Suprapubic skin (tissue), 4 donors: ENCODE results near the gene SMG6. TPM values are rescaled to one million over a fixed set of nuclear protein-coding genes. Genes with fewer than 3 reads are reported as not detected.

Source experiments
- DNase-seq, 2 donors: peaks; one replicate each; pipeline ENCODE4 v3.0.0-alpha.2; 2019; ENCODE audit warnings: low spot score in 2 of 2
- H3K27ac ChIP-seq: fragments of 200-600 bp; sonication (generic); one replicate; pipeline ENCODE4 v1.5.1; 2019
- H3K27me3 ChIP-seq: fragments of 200-600 bp; sonication (generic); one replicate; pipeline ENCODE4 v1.5.1; 2019
- H3K36me3 ChIP-seq: fragments of 200-600 bp; sonication (generic); one replicate; pipeline ENCODE4 v1.5.1; 2019
- H3K4me1 ChIP-seq: fragments of 200-600 bp; sonication (generic); one replicate; pipeline ENCODE4 v1.5.1; 2019
- H3K4me3 ChIP-seq: fragments of 200-600 bp; sonication (generic); one replicate; pipeline ENCODE4 v1.5.1; 2019; ENCODE audit warnings: mild to moderate bottlenecking
- H3K9me3 ChIP-seq: fragments of 200-600 bp; sonication (generic); one replicate; pipeline ENCODE4 v1.5.1; 2019
- CTCF ChIP-seq, 2 donors: fragments of 200-600 bp in 1 of 2; fragments of 450-650 bp in 1 of 2; sonication (generic) in 1 of 2; IDR thresholded peaks; one replicate each; pipeline ENCODE4 v1.5.1; 2016 to 2019; ENCODE audit warnings: antibody characterized with exemption in 2 of 2, mild to moderate bottlenecking in 1 of 2, moderate library complexity in 1 of 2
- EP300 ChIP-seq: sonication (generic); formaldehyde crosslinking; IDR thresholded peaks from one replicate; pipeline ENCODE4 v1.6.1; 2017; ENCODE audit warnings: antibody characterized with exemption
- POLR2A ChIP-seq, 2 donors: fragments of 450-650 bp; IDR thresholded peaks; one replicate each; pipeline ENCODE4 v1.6.1; 2017; ENCODE audit warnings: antibody characterized with exemption in 2 of 2, mild to moderate bottlenecking in 2 of 2, moderate library complexity in 2 of 2
- POLR2AphosphoS5 ChIP-seq, 3 donors: sonication (generic); formaldehyde crosslinking; IDR thresholded peaks; one replicate each; pipeline ENCODE4 v1.6.1; 2017; ENCODE audit warnings: antibody characterized with exemption in 3 of 3
- WGBS: methylation state at CpG from one replicate; pipeline ENCODE4 v1.1.5; 2018; 5-methylcytosine and 5-hydroxymethylcytosine counted together
- total RNA-seq, 4 donors: library from RNA; depleted of rRNA; stranded (reverse); fragments of >200 nt; gene quantifications; one replicate each; pipeline ENCODE4 v1.1.0, GENCODE V29; 2016

Gene SMG6
- total RNA-seq, 4 donors from 2014 or later = 29.6 to 58.6 (median 45.5) TPM

- Histone ChIP-seq H3K36me3 (peaks cover 48% of the 10 kb centered on the region), H3K4me3 (no peak overlapping the region), H3K27me3 (no peaks in the 10 kb centered on the region), H3K27ac (no peak overlapping the region), H3K9me3 (no peaks in the 10 kb centered on the region), H3K4me1 (no peaks in the 10 kb centered on the region)
- DNase-seq = no peak
- TF ChIP-seq POLR2A (IDR thresholded peaks at IDR 0.05) (no peak), EP300 (no peak), POLR2AphosphoS5 (IDR thresholded peaks at IDR 0.05) (no peak), CTCF (IDR thresholded peaks at IDR 0.05) (no peak)
- WGBS = 78% methylated on average over 1 of the region's 1 CpG
Measured at GRCh38 chr17:2275722-2276121, 27.9 kb downstream of the SMG6 start.

- Histone ChIP-seq H3K36me3 (peaks cover 39% of the 10 kb centered on the region), H3K27me3 (no peaks in the 10 kb centered on the region), H3K9me3 (no peaks in the 10 kb centered on the region), H3K27ac (no peak overlapping the region), H3K4me1 (no peaks in the 10 kb centered on the region), H3K4me3 (no peak overlapping the region)
- 90% methylated on average over 2 of the region's 2 CpGs for WGBS
- DNase-seq = no peak
- TF ChIP-seq POLR2AphosphoS5 (IDR thresholded peaks at IDR 0.05) (no peak), EP300 (no peak), CTCF (IDR thresholded peaks at IDR 0.05) (no peak), POLR2A (IDR thresholded peaks at IDR 0.05) (no peak)
Measured at GRCh38 chr17:2274414-2274813, 29.2 kb downstream of the SMG6 start.

- WGBS = 100% methylated on average over 2 of the region's 3 CpGs
- Histone ChIP-seq H3K36me3 (peaks cover 33% of the 10 kb centered on the region), H3K9me3 (no peaks in the 10 kb centered on the region), H3K27ac (no peak overlapping the region), H3K27me3 (no peaks in the 10 kb centered on the region), H3K4me3 (no peak overlapping the region), H3K4me1 (no peaks in the 10 kb centered on the region)
- no peak for DNase-seq
- TF ChIP-seq POLR2A (IDR thresholded peaks at IDR 0.05) (no peak), EP300 (no peak), POLR2AphosphoS5 (IDR thresholded peaks at IDR 0.05) (no peak), CTCF (IDR thresholded peaks at IDR 0.05) (no peak)
Measured at GRCh38 chr17:2271985-2272702, 31.4 kb downstream of the SMG6 start.

GRCh38 chr17:2267354-2267753, 36.2 kb downstream of the SMG6 start:
- Histone ChIP-seq H3K4me1 (peaks cover 20% of the 10 kb centered on the region), H3K27ac (no peak overlapping the region)

GRCh38 chr17:2266865-2267228, 36.7 kb downstream of the SMG6 start:
- Histone ChIP-seq H3K36me3 (peaks cover 8% of the 10 kb centered on the region), H3K4me3 (no peak overlapping the region), H3K27me3 (no peaks in the 10 kb centered on the region), H3K4me1 (peaks cover 25% of the 10 kb centered on the region), H3K9me3 (no peaks in the 10 kb centered on the region), H3K27ac (no peak overlapping the region)
- TF ChIP-seq EP300 (no peak), POLR2A (IDR thresholded peaks at IDR 0.05) (no peak), CTCF (IDR thresholded peaks at IDR 0.05) (no peak), POLR2AphosphoS5 (IDR thresholded peaks at IDR 0.05) (no peak)
- WGBS = 73% methylated on average over 3 of the region's 3 CpGs
- no peak for DNase-seq

More at GRCh38 chr17:2267354-2267753, 36.2 kb downstream of the SMG6 start:
- TF ChIP-seq POLR2AphosphoS5 (IDR thresholded peaks at IDR 0.05) = no peak
- no peak for TF ChIP-seq POLR2A (IDR thresholded peaks at IDR 0.05)
- TF ChIP-seq CTCF (IDR thresholded peaks at IDR 0.05) = no peak
- TF ChIP-seq EP300 = no peak
- no peak overlapping the region for H3K4me3 ChIP-seq
- no peaks in the 10 kb centered on the region for H3K27me3 ChIP-seq
- peaks cover 8% of the 10 kb centered on the region for H3K36me3 ChIP-seq
- DNase-seq = no peak
- H3K9me3 ChIP-seq = no peaks in the 10 kb centered on the region
- 97% methylated on average over 4 of the region's 4 CpGs for WGBS
